GM10248 (cell line): ENCODE data around the gene D2HGDH.

Source experiments
- CTCF ChIA-PET: fragments of 300-600 bp; sonication (Branson Sonifier 250); formaldehyde crosslinking; extraction: SDS; loops from one replicate; lab custom pipeline; 2021; ENCODE audit warnings: antibody characterized with exemption; lab: Yijun Ruan, JAX
- POLR2A ChIA-PET: fragments of 350-650 bp; sonication (Branson Sonifier 250); formaldehyde crosslinking; extraction: SDS; loops from one replicate; lab custom pipeline; 2020; ENCODE audit warnings: antibody characterized with exemption; lab: Yijun Ruan, JAX
- DNase-seq: peaks from one replicate; pipeline ENCODE4 v3.0.0; 2012; ENCODE audit errors: extremely low spot score
- CTCF ChIP-seq: IDR thresholded peaks from 2 replicates; pipeline ENCODE4 v1.5.1; 2012; ENCODE audit warnings: mild to moderate bottlenecking, low read depth; ENCODE audit errors: extremely low read depth, missing control alignments, control extremely low read depth

D2HGDH gene

GRCh38 chr2:241813644-241814392, 79.4 kb downstream of the D2HGDH start:
- TF ChIP-seq CTCF, result no peak
- peak; percentile 49 for DNase-seq
- ChIA-PET POLR2A (interaction anchor here (0.5 to 1.4 kb wide), 4 partner anchors 29 to 641 kb away, joined by 4 to 7 read pairs (median 4); partner anchors contain the start of gene PDCD1), CTCF (interaction anchor here (0.7 to 1.4 kb wide), 2 partner anchors 21 to 36 kb away, joined by 3 to 4 read pairs; no protein-coding TSS in a partner anchor)

GRCh38 chr2:241814393-241814642, 79.9 kb downstream of the D2HGDH start:
- DNase-seq, result peak; percentile 18
- POLR2A ChIA-PET, result interaction anchor here (0.5 to 1.4 kb wide), 4 partner anchors 29 to 642 kb away, joined by 4 to 7 read pairs (median 4); partner anchors contain the start of gene PDCD1
- no peak for TF ChIP-seq CTCF
- CTCF ChIA-PET, result interaction anchor here (0.7 to 1.4 kb wide), 2 partner anchors 21 to 36 kb away, joined by 3 to 4 read pairs; no protein-coding TSS in a partner anchor

- POLR2A ChIA-PET, result interaction anchor here (0.5 to 1.1 kb wide), 2 partner anchors 44 to 642 kb away, joined by 5 to 7 read pairs; partner anchors contain the start of gene PDCD1
- TF ChIP-seq CTCF, result no peak
- CTCF ChIA-PET, result no interaction called here
- peak; percentile 17 for DNase-seq
These were observed 80.4 kb downstream of the D2HGDH start for GRCh38 chr2:241814643-241815476.

GRCh38 chr2:241815477-241816430, 81.3 kb downstream of the D2HGDH start:
- no peak for TF ChIP-seq CTCF
- DNase-seq, result peak; percentile 15
- CTCF ChIA-PET, result no interaction called here
- POLR2A ChIA-PET, result no interaction called here

- ChIA-PET POLR2A (no interaction called here), CTCF (interaction anchor here (1.2 to 1.5 kb wide), 2 partner anchors 12 to 63 kb away, joined by 4 to 5 read pairs; no protein-coding TSS in a partner anchor)
- no peak for TF ChIP-seq CTCF
- DNase-seq, result no peak
These were observed 82.1 kb downstream of the D2HGDH start for GRCh38 chr2:241816431-241817121.
